Mammary epithelial cell (primary cell): ENCODE data around the gene RALB.

Source experiments
- CTCF ChIP-seq, 2 donors: IDR thresholded peaks in 1 of 2; conservative IDR thresholded peaks in 1 of 2; 2 replicates each; pipeline ENCODE4 v1.5.1; 2011 to 2012; ENCODE audit warnings: inconsistent platforms in 2 of 2, low read length in 2 of 2, mild to moderate bottlenecking in 2 of 2, control low read depth in 1 of 2, low read depth in 1 of 2; ENCODE audit not compliant: insufficient read depth in 1 of 2; ENCODE audit errors: extremely low read depth in 1 of 2
- EZH2 ChIP-seq: IDR thresholded peaks from 2 replicates; pipeline ENCODE4 v1.6.1; 2012; ENCODE audit warnings: low read length, inconsistent platforms, borderline replicate concordance

GRCh38 chr2:120313695-120314615, 61.3 kb downstream of the RALB start:
- no peak for TF ChIP-seq EZH2
- TF ChIP-seq CTCF (conservative IDR thresholded peaks at IDR 0.05 in 1 of 2, IDR thresholded peaks at IDR 0.05 in 1 of 2; ENCODE audit: extremely low read depth in 1 of 2, insufficient read depth in 1 of 2, low read depth in 1 of 2, low read length in 2 of 2) = no peak
